Neutrophil (primary cell): ENCODE measurements around the gene FGF12.

Experiments
- H3K27ac ChIP-seq: fragments of 200-600 bp; sonication (generic); 2 replicates; pipeline ENCODE4 v1.5.1; 2016; ENCODE audit warnings: mild to moderate bottlenecking, moderate library complexity
- H3K27me3 ChIP-seq: fragments of 200-600 bp; sonication (generic); 2 replicates; pipeline ENCODE4 v1.6.0; 2016; ENCODE audit warnings: mild to moderate bottlenecking
- H3K36me3 ChIP-seq: fragments of 200-600 bp; sonication (generic); 2 replicates; pipeline ENCODE4 v1.5.1; 2017
- H3K4me1 ChIP-seq, 2 experiments: fragments of 200-600 bp in 1 of 2; sonication (generic) in 1 of 2; 1 replicate in 1 of 2; 2 replicates in 1 of 2; pipeline versions ENCODE4 v1.5.1 to v1.6.1; 2013 to 2016; ENCODE audit warnings: low read depth in 1 of 2, low read length in 1 of 2, mild to moderate bottlenecking in 1 of 2, moderate library complexity in 1 of 2; ENCODE audit not compliant: control insufficient read depth in 1 of 2, insufficient read depth in 1 of 2
- H3K4me3 ChIP-seq, 2 experiments: fragments of 200-600 bp in 1 of 2; sonication (generic) in 1 of 2; 1 replicate in 1 of 2; 2 replicates in 1 of 2; pipeline ENCODE4 v1.5.1; 2013 to 2016; ENCODE audit warnings: low read depth in 1 of 2, low read length in 1 of 2, mild to moderate bottlenecking in 1 of 2, moderate library complexity in 1 of 2
- H3K9me3 ChIP-seq: fragments of 200-600 bp; sonication (generic); 2 replicates; pipeline ENCODE4 v1.5.1; 2016
- CTCF ChIP-seq: fragments of 200-600 bp; sonication (generic); IDR thresholded peaks from 2 replicates; pipeline ENCODE4 v1.5.1; 2016; ENCODE audit warnings: antibody characterized with exemption

The FGF12 gene

DNA sequence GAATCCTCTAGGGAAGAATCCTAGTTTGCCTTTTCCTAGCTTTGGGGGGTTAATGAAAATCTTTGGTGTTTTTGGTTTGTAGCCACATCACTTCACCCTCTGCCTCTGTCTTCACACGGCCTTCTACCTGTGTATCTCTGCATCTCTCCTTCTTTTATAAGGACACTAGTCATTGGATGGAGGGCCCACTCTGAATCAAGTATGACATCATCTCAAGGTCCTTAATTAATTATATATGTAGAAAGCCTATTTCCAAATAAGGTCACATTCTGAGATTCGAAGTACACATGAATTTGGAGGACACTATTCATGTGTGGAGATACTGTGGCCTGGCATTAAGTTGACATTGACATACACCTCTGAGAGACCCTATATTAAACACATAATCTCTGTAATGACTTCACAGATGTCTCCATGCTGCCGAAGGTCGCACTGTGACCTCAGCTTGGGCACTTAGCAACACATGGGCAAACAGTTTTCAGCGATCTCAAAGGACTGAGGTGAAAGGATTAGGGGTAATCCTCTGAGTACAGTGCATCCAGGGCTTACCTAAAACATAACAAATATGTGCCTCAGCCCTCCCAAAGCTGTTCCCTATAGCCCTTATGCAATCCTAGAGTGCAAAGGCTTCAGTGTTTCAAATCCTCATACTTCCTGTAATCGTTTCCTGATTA lies 446.0 kb downstream of the FGF12 start:
- Histone ChIP-seq H3K27me3 (no peaks in the 10 kb centered on the region), H3K27ac (no peak overlapping the region), H3K36me3 (no peaks in the 10 kb centered on the region), H3K9me3 (no peaks in the 10 kb centered on the region), H3K4me1 (no peaks in the 10 kb centered on the region), H3K4me3 (no peak overlapping the region)
- TF ChIP-seq CTCF, result no peak

- no peaks in the 10 kb centered on the region for H3K27me3 ChIP-seq
- H3K27ac ChIP-seq, result no peak overlapping the region
- no peaks in the 10 kb centered on the region for H3K36me3 ChIP-seq
- no peak overlapping the region for H3K4me3 ChIP-seq
- no peaks in the 10 kb centered on the region for H3K4me1 ChIP-seq
- no peaks in the 10 kb centered on the region for H3K9me3 ChIP-seq
- TF ChIP-seq CTCF, result no peak
These were observed 447.7 kb downstream of the FGF12 start for GRCh38 chr3:192279664-192280063.

DNA sequence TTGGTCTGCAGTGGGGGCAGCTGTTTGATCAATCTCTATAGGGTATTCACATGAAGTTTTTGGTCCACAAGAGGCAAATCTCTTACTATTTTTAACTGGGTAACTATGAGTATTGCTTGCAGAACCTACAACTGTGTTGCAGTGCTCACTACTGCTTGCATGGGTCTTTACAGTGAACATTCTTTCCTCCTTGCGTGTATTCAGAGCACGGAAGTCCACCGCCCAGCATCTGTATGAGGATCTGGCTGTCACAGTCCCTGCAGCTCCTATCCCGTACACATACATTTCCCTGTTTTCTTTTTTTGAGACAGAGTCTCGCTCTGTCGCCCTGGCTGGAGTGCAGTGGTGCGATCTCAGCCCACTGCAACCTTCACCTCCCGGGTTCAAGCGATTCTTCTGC lies 449.9 kb downstream of the FGF12 start:
- Histone ChIP-seq H3K4me3 (no peak overlapping the region), H3K4me1 (no peaks in the 10 kb centered on the region), H3K27ac (no peak overlapping the region), H3K27me3 (no peaks in the 10 kb centered on the region), H3K9me3 (no peaks in the 10 kb centered on the region), H3K36me3 (no peaks in the 10 kb centered on the region)
- TF ChIP-seq CTCF, result no peak

GRCh38 chr3:192275741-192276355 lies 451.5 kb downstream of the FGF12 start:
- Histone ChIP-seq H3K4me1 (no peaks in the 10 kb centered on the region), H3K4me3 (no peak overlapping the region), H3K9me3 (no peaks in the 10 kb centered on the region), H3K27ac (no peak overlapping the region), H3K27me3 (no peaks in the 10 kb centered on the region), H3K36me3 (no peaks in the 10 kb centered on the region)
- TF ChIP-seq CTCF, result no peak

DNA sequence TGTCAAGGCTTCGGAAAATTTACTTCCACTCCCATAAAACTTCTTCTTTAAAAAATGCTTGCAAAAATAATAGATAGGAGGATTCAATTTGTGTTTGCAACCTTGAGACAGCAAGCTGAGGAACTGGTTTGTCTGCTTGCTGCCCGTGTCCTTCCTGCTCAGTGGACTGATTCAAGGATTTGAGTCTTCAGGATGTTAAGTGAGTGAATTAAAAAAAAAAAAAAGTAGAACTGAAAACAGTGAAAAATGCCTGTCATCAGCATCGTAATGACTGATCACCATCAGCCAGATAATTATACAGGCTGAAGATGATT lies 453.7 kb downstream of the FGF12 start:
- H3K36me3 ChIP-seq, result no peaks in the 10 kb centered on the region
- H3K4me1 ChIP-seq, result no peaks in the 10 kb centered on the region
- H3K4me3 ChIP-seq, result no peak overlapping the region
- no peaks in the 10 kb centered on the region for H3K27me3 ChIP-seq
- no peak overlapping the region for H3K27ac ChIP-seq
- no peaks in the 10 kb centered on the region for H3K9me3 ChIP-seq
- TF ChIP-seq CTCF, result no peak
